Breast epithelium (tissue), 4 donors: Measurements from ENCODE around the gene PELI2. TPM values are rescaled to one million over a fixed set of nuclear protein-coding genes. Genes with fewer than 3 reads are reported as not detected.

Experiments used
- DNase-seq, 2 donors: peaks; one replicate each; pipeline ENCODE4 v3.0.0-alpha.2; 2019; ENCODE audit warnings: low spot score in 2 of 2
- H3K27ac ChIP-seq, 2 donors: fragments of 200-600 bp; sonication (generic) in 1 of 2; one replicate each; pipeline ENCODE4 v1.5.1; 2016 to 2019; ENCODE audit warnings: mild to moderate bottlenecking in 1 of 2
- H3K27me3 ChIP-seq, 2 donors: fragments of 200-600 bp; sonication (generic) in 1 of 2; one replicate each; pipeline versions ENCODE4 v1.5.1 to v1.6.0; 2017 to 2019; ENCODE audit warnings: control low read depth in 1 of 2, mild to moderate bottlenecking in 1 of 2
- H3K36me3 ChIP-seq: fragments of 200-600 bp; one replicate; pipeline ENCODE4 v1.5.1; 2019
- H3K4me1 ChIP-seq, 2 donors: fragments of 200-600 bp; sonication (generic); one replicate each; pipeline ENCODE4 v1.5.1; 2016 to 2019; ENCODE audit warnings: control low read depth in 1 of 2
- H3K4me3 ChIP-seq, 3 donors: fragments of 200-600 bp; sonication (generic); 1 replicate in 2 of 3; 2 replicates in 1 of 3; pipeline ENCODE4 v1.5.1; 2016 to 2019; ENCODE audit warnings: mild to moderate bottlenecking in 3 of 3, moderate library complexity in 2 of 3
- H3K9me3 ChIP-seq, 2 donors: fragments of 200-600 bp; sonication (generic) in 1 of 2; one replicate each; pipeline ENCODE4 v1.5.1; 2016 to 2019; ENCODE audit warnings: control low read depth in 1 of 2
- CTCF ChIP-seq, 3 donors: fragments of 450-650 bp; IDR thresholded peaks; one replicate each; pipeline ENCODE4 v1.5.1; 2016 to 2017; ENCODE audit warnings: antibody characterized with exemption in 3 of 3, mild to moderate bottlenecking in 3 of 3, moderate library complexity in 3 of 3
- POLR2A ChIP-seq: fragments of 450-650 bp; IDR thresholded peaks from one replicate; pipeline ENCODE4 v1.6.1; 2016; ENCODE audit warnings: antibody characterized with exemption, mild to moderate bottlenecking, moderate library complexity
- POLR2AphosphoS5 ChIP-seq, 3 donors: sonication (generic); formaldehyde crosslinking; IDR thresholded peaks; one replicate each; pipeline ENCODE4 v1.6.1; 2017; ENCODE audit warnings: antibody characterized with exemption in 3 of 3
- intact Hi-C: fragments of 100-400 bp; cut with DNase I; formaldehyde crosslinking; loops from one replicate; pipeline ENCODE4 v1.15.1; 2023; ENCODE audit warnings: low total_unique reads
- total RNA-seq, 3 donors: library from RNA; depleted of rRNA; stranded (reverse); fragments of >200 nt; gene quantifications; one replicate each; pipeline ENCODE4 v1.1.0, GENCODE V29; 2016

PELI2 gene
- total RNA-seq, 3 donors from 2014 or later, result 11.5 to 24.1 (median 16.2) TPM

DNA sequence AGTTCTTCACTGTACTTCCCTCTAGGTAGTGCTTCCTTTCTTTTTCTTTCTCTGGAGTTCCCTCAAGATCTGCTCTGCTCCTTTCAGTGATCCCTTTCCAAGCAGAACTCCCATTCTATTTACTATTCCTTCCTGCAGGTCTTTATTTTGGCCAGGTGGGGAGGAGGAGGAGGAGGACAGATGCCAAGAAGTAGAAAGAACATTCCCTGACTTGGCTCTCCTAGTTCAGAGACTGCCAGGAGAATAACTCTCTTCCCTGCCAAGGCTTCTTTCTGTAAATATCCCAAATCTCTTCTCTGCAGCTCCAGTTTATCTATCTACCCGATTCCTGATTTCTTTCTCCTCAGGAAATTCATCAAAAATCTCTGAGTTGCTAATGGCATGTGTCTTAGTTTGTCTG lies 231.7 kb downstream of the PELI2 start:
- no peak for DNase-seq
- H3K27me3 ChIP-seq, result no peaks in the 10 kb centered on the region
- TF ChIP-seq CTCF (IDR thresholded peaks at IDR 0.05), result no peak
- no peak for TF ChIP-seq POLR2AphosphoS5 (IDR thresholded peaks at IDR 0.05)
- TF ChIP-seq POLR2A, result no peak
- no peak overlapping the region for H3K27ac ChIP-seq
- H3K4me3 ChIP-seq, result no peak overlapping the region
- no peaks in the 10 kb centered on the region for H3K36me3 ChIP-seq
- no peaks in the 10 kb centered on the region for H3K4me1 ChIP-seq
- H3K9me3 ChIP-seq, result peaks cover 0 to 4% of the 10 kb centered on the region in 2 donors
- intact Hi-C loops, result no loop called here
